Colonic mucosa (tissue), 4 donors: ENCODE results near the gene FARSA. TPM values are rescaled to one million over a fixed set of nuclear protein-coding genes. Genes with fewer than 3 reads are reported as not detected.

Experiments used
- DNase-seq: peaks from one replicate; pipeline ENCODE4 v3.0.0-alpha.2; 2020
- H3K27ac ChIP-seq: fragments of 200-600 bp; one replicate; pipeline ENCODE4 v1.8.0; 2021
- H3K27me3 ChIP-seq: fragments of 200-600 bp; one replicate; pipeline ENCODE4 v1.8.0; 2021
- H3K36me3 ChIP-seq: fragments of 200-600 bp; one replicate; pipeline ENCODE4 v1.8.0; 2021
- H3K4me1 ChIP-seq: fragments of 200-600 bp; one replicate; pipeline ENCODE4 v1.8.0; 2021; ENCODE audit warnings: mild to moderate bottlenecking
- H3K4me3 ChIP-seq: fragments of 200-600 bp; one replicate; pipeline ENCODE4 v1.8.0; 2021
- H3K9ac ChIP-seq, 2 donors: one replicate each; pipeline ENCODE4 v1.7.0; 2013; ENCODE audit warnings: control low read depth in 2 of 2, low read depth in 2 of 2, low read length in 2 of 2
- H3K9me3 ChIP-seq: fragments of 200-600 bp; one replicate; pipeline ENCODE4 v1.8.0; 2021
- CTCF ChIP-seq: fragments of 200-600 bp; IDR thresholded peaks from one replicate; pipeline ENCODE4 v1.8.0; 2022; ENCODE audit warnings: antibody characterized with exemption, mild to moderate bottlenecking
- intact Hi-C: fragments of 100-400 bp; cut with DNase I; formaldehyde crosslinking; loops from one replicate; pipeline ENCODE4 v1.14.1; 2022
- total RNA-seq, 2 donors: library from RNA; stranded (reverse); fragmentation: NEBNext Ultra II Directional in 1 of 2; extraction: Animal tissue kit (Norgen Biotek cat#: 25700) in 1 of 2; gene quantifications; one replicate each; pipeline ENCODE4 v1.2.1, GENCODE V29; 2021
- donor health status: healthy.
- donor health status: DM: no; HTN: no; CAD: no.
- donor health status: DM: no; HTN: no; CAD: no.

The FARSA gene
- total RNA-seq, 2 donors from 2014 or later: 46.9 to 111 TPM

DNA sequence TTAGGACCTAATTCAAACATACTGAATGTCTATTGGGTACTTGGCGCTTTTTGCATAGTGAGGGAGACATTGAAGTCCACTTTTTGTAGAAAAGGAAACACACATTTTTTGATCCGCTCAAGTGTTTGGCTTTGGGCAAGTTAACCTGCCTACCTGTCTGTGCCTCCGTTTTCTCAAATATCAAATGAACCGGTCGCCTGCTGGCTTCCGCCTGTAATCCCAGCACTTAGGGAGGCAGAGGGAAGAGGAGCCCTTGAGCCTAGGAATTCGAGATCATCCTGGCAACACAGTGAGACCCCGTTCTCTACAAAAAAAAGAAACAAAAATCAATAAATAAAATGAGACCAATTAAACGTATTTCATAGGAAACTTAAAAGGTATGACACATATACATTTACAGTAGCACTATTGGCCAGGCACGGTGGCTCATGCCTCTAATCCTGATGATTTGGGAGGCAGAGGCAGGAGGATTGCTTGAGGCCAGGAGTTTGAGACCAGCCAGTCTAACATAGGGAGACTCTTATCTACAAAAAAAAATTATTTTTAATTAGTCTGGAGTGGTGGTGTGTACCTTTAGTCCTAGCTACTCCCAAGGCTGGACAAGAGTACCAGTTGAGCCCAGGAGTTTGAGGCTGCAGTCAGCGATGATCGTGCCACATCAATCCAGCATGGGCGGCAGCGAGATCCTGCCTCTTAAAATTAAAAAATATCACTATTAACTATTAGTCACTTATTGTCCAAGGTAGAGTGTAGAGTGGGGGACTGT lies 13.4 kb upstream of the FARSA start:
- Histone ChIP-seq H3K36me3 (peaks cover 24% of the 10 kb centered on the region), H3K27me3 (no peaks in the 10 kb centered on the region), H3K4me1 (peaks cover 12% of the 10 kb centered on the region), H3K9me3 (no peaks in the 10 kb centered on the region), H3K4me3 (peak overlapping the region; percentile 92), H3K9ac (peak overlapping the region; percentile 52 to 90), H3K27ac (peak overlapping the region; percentile 94)
- TF ChIP-seq CTCF: no peak
- intact Hi-C loops: no loop called here
- DNase-seq: no peak

GRCh38 chr19:12946092-12946721 lies 12.7 kb upstream of the FARSA start:
- intact Hi-C loops: no loop called here
- peaks cover 13% of the 10 kb centered on the region for H3K4me1 ChIP-seq

GRCh38 chr19:12945479-12946091 lies 12.1 kb upstream of the FARSA start, which contains the start of gene RAD23A:
Gene RAD23A (plus strand): TSS chr19:12945862. CDS start chr19:12945949, 87 bp downstream.
- Histone ChIP-seq H3K27me3 (no peaks in the 10 kb centered on the region), H3K4me1 (peaks cover 19% of the 10 kb centered on the region), H3K9me3 (no peaks in the 10 kb centered on the region), H3K4me3 (peak within 1 kb of the TSS; percentile 92), H3K27ac (peak within 1 kb of the TSS; percentile 94), H3K9ac (peak within 1 kb of the TSS; percentile 52 to 90), H3K36me3 (peaks cover 35% of the 10 kb centered on the region)
- peak; percentile 97 for DNase-seq
- no peak for TF ChIP-seq CTCF
- intact Hi-C loops: loop anchor here (2.0 kb wide), 1 partner anchor 27 kb away; the partner anchor contains the start of gene SYCE2

More at GRCh38 chr19:12946092-12946721, 12.7 kb upstream of the FARSA start:
- Histone ChIP-seq H3K27ac (peak overlapping the region; percentile 94), H3K9me3 (no peaks in the 10 kb centered on the region), H3K27me3 (no peaks in the 10 kb centered on the region), H3K4me3 (peak overlapping the region; percentile 92), H3K9ac (peak overlapping the region; percentile 52 to 90), H3K36me3 (peaks cover 29% of the 10 kb centered on the region)
- TF ChIP-seq CTCF: no peak
- DNase-seq: peak; percentile 72

GRCh38 chr19:12944104-12944674 lies 10.7 kb upstream of the FARSA start:
- no peak for TF ChIP-seq CTCF
- H3K27me3 ChIP-seq: no peaks in the 10 kb centered on the region
- H3K4me3 ChIP-seq: no peak overlapping the region
- H3K36me3 ChIP-seq: peaks cover 38% of the 10 kb centered on the region
- no peak for DNase-seq
- no peak overlapping the region for H3K9ac ChIP-seq
- no peak overlapping the region for H3K27ac ChIP-seq
- no peaks in the 10 kb centered on the region for H3K9me3 ChIP-seq
- H3K4me1 ChIP-seq: peaks cover 28% of the 10 kb centered on the region
- intact Hi-C loops: loop anchor here (2.0 kb wide), 1 partner anchor 25 kb away; the partner anchor contains the start of gene SYCE2

GRCh38 chr19:12943437-12944044 lies 10.0 kb upstream of the FARSA start:
- Histone ChIP-seq H3K9ac (peak overlapping the region in 1 of 2 donors; percentile 26), H3K4me1 (peaks cover 28% of the 10 kb centered on the region), H3K36me3 (peaks cover 35% of the 10 kb centered on the region), H3K27me3 (no peaks in the 10 kb centered on the region), H3K27ac (no peak overlapping the region), H3K9me3 (no peaks in the 10 kb centered on the region), H3K4me3 (no peak overlapping the region)
- DNase-seq: no peak
- TF ChIP-seq CTCF: no peak
- intact Hi-C loops: loop anchor here (2.0 kb wide), 1 partner anchor 25 kb away; the partner anchor contains the start of gene SYCE2
